GM12872 (cell line): Measurements from ENCODE around the gene TEX10.

Experiments used
- CTCF ChIP-seq: IDR thresholded peaks from 3 replicates; pipeline ENCODE4 v1.5.1; 2011; ENCODE audit warnings: low read depth, mild to moderate bottlenecking, low read length, moderate library complexity; ENCODE audit not compliant: insufficient read depth

The TEX10 gene

GRCh38 chr9:100357501-100357900 is 4.8 kb upstream of the TEX10 start:
- no peak for TF ChIP-seq CTCF

GRCh38 chr9:100355561-100355960 is 2.8 kb upstream of the TEX10 start:
- TF ChIP-seq CTCF = no peak

- no peak for TF ChIP-seq CTCF
Observed at GRCh38 chr9:100354121-100354800, 1.5 kb upstream of the TEX10 start.

GRCh38 chr9:100352201-100352726 is 478 bp downstream of the TEX10 start:
- no peak for TF ChIP-seq CTCF

GRCh38 chr9:100351508-100351907 is 1.2 kb downstream of the TEX10 start:
- TF ChIP-seq CTCF = no peak

GRCh38 chr9:100350188-100350587 is 2.6 kb downstream of the TEX10 start:
- TF ChIP-seq CTCF = no peak

- no peak for TF ChIP-seq CTCF
Observed at GRCh38 chr9:100346836-100347235, 5.9 kb downstream of the TEX10 start.
